K562 (cell line): Measurements from ENCODE around the gene CHRM1. TPM values are rescaled to one million over a fixed set of nuclear protein-coding genes. Genes with fewer than 3 reads are reported as not detected.
A peak's percentile ranks its signal among the peaks of the same experiment; 100 is the strongest.

ENCODE experiments used
- CHD2 ChIP-seq: IDR thresholded peaks from 2 replicates; pipeline ENCODE4 v1.6.1; 2011; ENCODE audit warnings: low read depth, low read length
- MAFK ChIP-seq: IDR thresholded peaks from 2 replicates; pipeline ENCODE4 v1.6.1; 2011; ENCODE audit warnings: low read length, improper control_type of control experiment
- SIN3A ChIP-seq, 2 experiments: fragments of 150-350 bp in 1 of 2; IDR thresholded peaks; 2 replicates each; pipeline ENCODE4 v1.6.1; 2011 to 2016; ENCODE audit warnings: borderline replicate concordance in 2 of 2, low read depth in 2 of 2, low read length in 2 of 2, mild to moderate bottlenecking in 2 of 2, moderate library complexity in 2 of 2; ENCODE audit not compliant: control insufficient read depth in 1 of 2
- ZNF316 ChIP-seq: fragments of 450-650 bp; IDR thresholded peaks from 2 replicates; pipeline ENCODE4 v1.6.1; 2016
- polyA plus RNA-seq, 8 experiments: library from polyadenylated mRNA; depleted of rRNA in 4 of 8; stranded (reverse) in 5 of 8; unstranded in 3 of 8; fragments of >200 nt; fragmentation: Nextera tagmentation in 2 of 8; fragmentation: Illumina TruSeq in 1 of 8; extraction: Ambion mirVana in 2 of 8; extraction: Trizol in 1 of 8; gene quantifications; 2 replicates each; pipeline versions ENCODE4 v1.2.1 to v1.2.3, GENCODE V29; 2011 to 2014; ENCODE audit warnings: inconsistent platforms in 1 of 8, missing spikeins in 1 of 8
- total RNA-seq, 7 experiments: library from RNA; depleted of rRNA in 6 of 7; stranded (reverse); fragments of >200 nt in 6 of 7; fragmentation: Illumina TruSeq in 2 of 7; extraction: Trizol in 2 of 7; gene quantifications; 2 replicates each; pipeline versions ENCODE4 v1.2.1 to v1.2.3, GENCODE V29; 2011 to 2021; ENCODE audit warnings: low replicate concordance in 1 of 7
- TF ChIP-seq, protein P1 (sequence below): fragments of 450-650 bp; conservative IDR thresholded peaks from 2 replicates; pipeline ENCODE4 v1.6.1; 2016; ENCODE audit warnings: missing genetic modification characterization, low read depth, mild to moderate bottlenecking, control low read depth, missing compliant biosample characterization
- TF ChIP-seq, protein P2 (sequence below), 3 experiments: fragments of 200-800 bp in 1 of 3; fragments of 250-450 bp in 1 of 3; fragments of 450-650 bp in 1 of 3; sonication (Bioruptor Pico) in 1 of 3; sonication (Bioruptor generic) in 1 of 3; formaldehyde crosslinking in 1 of 3; IDR thresholded peaks; 2 replicates each; pipeline versions ENCODE4 v1.6.1 to v1.8.0; 2016 to 2022; ENCODE audit warnings: mild to moderate bottlenecking in 2 of 3, missing genetic modification characterization in 2 of 3, missing compliant biosample characterization in 1 of 3, moderate library complexity in 1 of 3
- TF ChIP-seq, protein P3 (sequence below), 2 experiments: fragments of 200-800 bp in 1 of 2; sonication (Bioruptor generic) in 1 of 2; sonication (generic) in 1 of 2; formaldehyde crosslinking in 1 of 2; IDR thresholded peaks in 1 of 2; conservative IDR thresholded peaks in 1 of 2; 2 replicates each; pipeline versions ENCODE4 v1.5.0 to v1.6.1; 2016 to 2020; ENCODE audit warnings: missing compliant biosample characterization in 1 of 2, missing genetic modification characterization in 1 of 2, missing genetic modification reagents in 1 of 2

Gene CHRM1
- total and polyA plus RNA-seq, 9 of the 15 experiments (the other 6 are each of a cell fraction or from before 2014, with no cell fraction given), result not detected

DNA sequence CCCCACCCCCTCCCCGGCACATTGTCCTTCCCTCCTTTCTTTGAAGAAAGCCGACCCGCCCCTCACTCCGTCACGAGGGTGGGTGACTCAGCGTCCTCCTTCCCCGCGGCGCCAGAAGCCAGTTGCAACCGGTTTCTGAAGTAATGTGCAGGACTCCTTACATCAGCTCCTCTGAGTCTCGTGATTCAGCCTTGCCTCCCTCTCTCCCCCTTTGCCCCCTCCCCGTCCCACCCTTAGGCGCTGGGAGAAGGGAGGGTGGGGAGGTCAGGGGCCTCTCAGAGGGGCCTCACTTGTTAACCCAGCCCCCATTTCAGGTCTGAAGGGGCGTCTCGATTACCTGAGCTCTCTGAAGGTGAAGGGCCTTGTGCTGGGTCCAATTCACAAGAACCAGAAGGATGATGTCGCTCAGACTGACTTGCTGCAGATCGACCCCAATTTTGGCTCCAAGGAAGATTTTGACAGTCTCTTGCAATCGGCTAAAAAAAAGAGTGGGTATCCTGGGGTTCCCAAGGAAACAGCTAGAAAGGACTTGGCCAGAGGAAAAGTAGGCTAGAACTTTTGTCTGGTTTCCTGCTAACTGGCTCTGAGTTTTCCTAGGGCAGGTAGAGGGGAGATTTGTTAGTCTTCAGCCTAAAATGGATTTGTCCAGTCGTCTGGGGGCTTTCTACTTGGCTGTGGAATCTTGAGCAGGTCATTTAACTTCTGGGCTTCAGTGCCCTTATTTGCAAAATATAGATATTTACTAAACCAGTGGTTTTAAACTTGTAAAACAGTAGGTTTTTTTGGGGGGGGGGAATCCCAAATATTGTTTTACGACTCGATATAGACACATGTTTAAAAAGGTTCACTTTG, 39.4 kb downstream of the CHRM1 start (continued):
- 0 out of 4 replicates have a peak, but pooled peaks of 1 of the 2 experiments have one; percentile 13 for TF ChIP-seq SIN3A (IDR thresholded peaks at IDR 0.05; ENCODE audit: borderline replicate concordance in 2 of 2, control insufficient read depth in 1 of 2, low read depth in 2 of 2, low read length in 2 of 2)
- peak; percentile 78 for TF ChIP-seq MAFK
- TF ChIP-seq, protein P1, sequence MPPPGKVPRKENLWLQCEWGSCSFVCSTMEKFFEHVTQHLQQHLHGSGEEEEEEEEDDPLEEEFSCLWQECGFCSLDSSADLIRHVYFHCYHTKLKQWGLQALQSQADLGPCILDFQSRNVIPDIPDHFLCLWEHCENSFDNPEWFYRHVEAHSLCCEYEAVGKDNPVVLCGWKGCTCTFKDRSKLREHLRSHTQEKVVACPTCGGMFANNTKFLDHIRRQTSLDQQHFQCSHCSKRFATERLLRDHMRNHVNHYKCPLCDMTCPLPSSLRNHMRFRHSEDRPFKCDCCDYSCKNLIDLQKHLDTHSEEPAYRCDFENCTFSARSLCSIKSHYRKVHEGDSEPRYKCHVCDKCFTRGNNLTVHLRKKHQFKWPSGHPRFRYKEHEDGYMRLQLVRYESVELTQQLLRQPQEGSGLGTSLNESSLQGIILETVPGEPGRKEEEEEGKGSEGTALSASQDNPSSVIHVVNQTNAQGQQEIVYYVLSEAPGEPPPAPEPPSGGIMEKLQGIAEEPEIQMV, result no peak
- TF ChIP-seq CHD2, result no peak
- TF ChIP-seq, protein P2, sequence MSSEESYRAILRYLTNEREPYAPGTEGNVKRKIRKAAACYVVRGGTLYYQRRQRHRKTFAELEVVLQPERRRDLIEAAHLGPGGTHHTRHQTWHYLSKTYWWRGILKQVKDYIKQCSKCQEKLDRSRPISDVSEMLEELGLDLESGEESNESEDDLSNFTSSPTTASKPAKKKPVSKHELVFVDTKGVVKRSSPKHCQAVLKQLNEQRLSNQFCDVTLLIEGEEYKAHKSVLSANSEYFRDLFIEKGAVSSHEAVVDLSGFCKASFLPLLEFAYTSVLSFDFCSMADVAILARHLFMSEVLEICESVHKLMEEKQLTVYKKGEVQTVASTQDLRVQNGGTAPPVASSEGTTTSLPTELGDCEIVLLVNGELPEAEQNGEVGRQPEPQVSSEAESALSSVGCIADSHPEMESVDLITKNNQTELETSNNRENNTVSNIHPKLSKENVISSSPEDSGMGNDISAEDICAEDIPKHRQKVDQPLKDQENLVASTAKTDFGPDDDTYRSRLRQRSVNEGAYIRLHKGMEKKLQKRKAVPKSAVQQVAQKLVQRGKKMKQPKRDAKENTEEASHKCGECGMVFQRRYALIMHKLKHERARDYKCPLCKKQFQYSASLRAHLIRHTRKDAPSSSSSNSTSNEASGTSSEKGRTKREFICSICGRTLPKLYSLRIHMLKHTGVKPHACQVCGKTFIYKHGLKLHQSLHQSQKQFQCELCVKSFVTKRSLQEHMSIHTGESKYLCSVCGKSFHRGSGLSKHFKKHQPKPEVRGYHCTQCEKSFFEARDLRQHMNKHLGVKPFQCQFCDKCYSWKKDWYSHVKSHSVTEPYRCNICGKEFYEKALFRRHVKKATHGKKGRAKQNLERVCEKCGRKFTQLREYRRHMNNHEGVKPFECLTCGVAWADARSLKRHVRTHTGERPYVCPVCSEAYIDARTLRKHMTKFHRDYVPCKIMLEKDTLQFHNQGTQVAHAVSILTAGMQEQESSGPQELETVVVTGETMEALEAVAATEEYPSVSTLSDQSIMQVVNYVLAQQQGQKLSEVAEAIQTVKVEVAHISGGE (CRISPR knock-in tag; IDR thresholded peaks at IDR 0.05), result 0 out of 6 replicates have a peak, but pooled peaks of 1 of the 3 experiments have one; percentile 6
- TF ChIP-seq ZNF316, result peak; percentile 86
- TF ChIP-seq, protein P3, sequence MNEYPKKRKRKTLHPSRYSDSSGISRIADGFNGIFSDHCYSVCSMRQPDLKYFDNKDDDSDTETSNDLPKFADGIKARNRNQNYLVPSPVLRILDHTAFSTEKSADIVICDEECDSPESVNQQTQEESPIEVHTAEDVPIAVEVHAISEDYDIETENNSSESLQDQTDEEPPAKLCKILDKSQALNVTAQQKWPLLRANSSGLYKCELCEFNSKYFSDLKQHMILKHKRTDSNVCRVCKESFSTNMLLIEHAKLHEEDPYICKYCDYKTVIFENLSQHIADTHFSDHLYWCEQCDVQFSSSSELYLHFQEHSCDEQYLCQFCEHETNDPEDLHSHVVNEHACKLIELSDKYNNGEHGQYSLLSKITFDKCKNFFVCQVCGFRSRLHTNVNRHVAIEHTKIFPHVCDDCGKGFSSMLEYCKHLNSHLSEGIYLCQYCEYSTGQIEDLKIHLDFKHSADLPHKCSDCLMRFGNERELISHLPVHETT (CRISPR knock-in tag; conservative IDR thresholded peaks at IDR 0.05 in 1 of 2, IDR thresholded peaks at IDR 0.05 in 1 of 2), result no peak; a peak in 2 of 4 replicates
